ENCODE data around the gene HPCAL1. TPM values are rescaled to one million over a fixed set of nuclear protein-coding genes. Genes with fewer than 3 reads are reported as not detected.

The HPCAL1 gene
- total and polyA plus RNA-seq, 4 donors = 122 to 147 (median 136) TPM

DNA sequence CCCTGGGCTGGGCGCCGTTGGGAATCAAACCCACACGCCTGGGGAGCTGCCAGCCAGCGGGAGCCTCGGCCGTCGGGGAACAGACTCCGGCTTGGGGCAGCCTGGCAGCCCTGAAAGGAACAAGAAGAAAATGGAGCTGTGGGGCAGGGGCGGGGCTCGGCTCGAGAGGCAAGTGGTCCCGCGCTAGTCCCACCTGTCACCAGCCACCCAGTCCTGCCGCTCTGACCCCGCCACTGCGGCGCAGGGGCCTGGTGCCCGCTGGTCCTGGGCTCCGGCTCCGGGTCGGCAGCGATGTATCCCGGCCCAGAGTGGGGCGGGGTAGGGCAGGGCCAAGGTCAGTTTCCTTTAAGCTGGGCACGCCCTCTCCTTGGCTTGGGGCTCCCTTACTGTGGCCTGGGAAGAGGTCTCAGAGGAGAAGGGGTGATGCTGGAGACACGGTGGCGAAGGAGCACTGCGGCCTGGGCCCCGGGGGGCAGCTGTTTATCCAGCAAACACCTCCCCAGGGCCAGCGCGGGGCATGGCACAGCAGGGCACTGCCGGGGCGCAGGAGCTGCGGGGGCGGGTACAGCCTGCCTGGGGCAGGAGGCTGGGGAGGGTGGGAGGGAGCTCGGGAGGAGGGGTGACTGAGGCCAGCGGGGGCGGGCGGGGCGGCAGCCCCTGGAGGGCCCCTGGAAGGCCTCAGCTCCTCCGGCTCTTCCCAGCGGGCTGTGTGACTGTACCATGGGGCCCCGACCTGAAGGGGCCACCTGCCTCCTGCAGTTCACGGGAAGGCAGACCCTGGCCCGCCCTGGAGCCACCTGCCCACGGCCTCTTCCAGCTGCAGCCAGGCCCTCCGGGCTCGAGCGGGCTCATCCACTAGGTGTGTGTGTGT lies 129.8 kb downstream of the HPCAL1 start:
- peak in 1 of 3 donors; percentile 35 for DNase-seq
- no peak overlapping the region for H3K4me3 ChIP-seq
- TF ChIP-seq, protein P1, sequence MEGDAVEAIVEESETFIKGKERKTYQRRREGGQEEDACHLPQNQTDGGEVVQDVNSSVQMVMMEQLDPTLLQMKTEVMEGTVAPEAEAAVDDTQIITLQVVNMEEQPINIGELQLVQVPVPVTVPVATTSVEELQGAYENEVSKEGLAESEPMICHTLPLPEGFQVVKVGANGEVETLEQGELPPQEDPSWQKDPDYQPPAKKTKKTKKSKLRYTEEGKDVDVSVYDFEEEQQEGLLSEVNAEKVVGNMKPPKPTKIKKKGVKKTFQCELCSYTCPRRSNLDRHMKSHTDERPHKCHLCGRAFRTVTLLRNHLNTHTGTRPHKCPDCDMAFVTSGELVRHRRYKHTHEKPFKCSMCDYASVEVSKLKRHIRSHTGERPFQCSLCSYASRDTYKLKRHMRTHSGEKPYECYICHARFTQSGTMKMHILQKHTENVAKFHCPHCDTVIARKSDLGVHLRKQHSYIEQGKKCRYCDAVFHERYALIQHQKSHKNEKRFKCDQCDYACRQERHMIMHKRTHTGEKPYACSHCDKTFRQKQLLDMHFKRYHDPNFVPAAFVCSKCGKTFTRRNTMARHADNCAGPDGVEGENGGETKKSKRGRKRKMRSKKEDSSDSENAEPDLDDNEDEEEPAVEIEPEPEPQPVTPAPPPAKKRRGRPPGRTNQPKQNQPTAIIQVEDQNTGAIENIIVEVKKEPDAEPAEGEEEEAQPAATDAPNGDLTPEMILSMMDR (IDR thresholded peaks at IDR 0.05; ENCODE audit: control extremely low read depth, extremely low read depth) = no peak
- peak; percentile 73 for ATAC-seq (ENCODE audit: insufficient read depth, low FRiP score)
- H3K27me3 ChIP-seq (ENCODE audit: control insufficient read depth in 3 of 3, insufficient read depth in 3 of 3, low read length in 2 of 3) = peaks cover 0 to 11% (median 4%) of the 10 kb centered on the region in 3 donors
- peaks cover 0 to 5% (median 0%) of the 10 kb centered on the region in 4 donors for H3K36me3 ChIP-seq (ENCODE audit: control insufficient read depth in 4 of 4, insufficient read depth in 4 of 4, low read length in 4 of 4)
- WGBS, 2 donors = 17 to 23% methylated on average over 41 to 49 of the region's 49 CpGs
- peaks cover 0 to 14% (median 3%) of the 10 kb centered on the region in 5 donors for H3K4me1 ChIP-seq (ENCODE audit: control insufficient read depth in 5 of 5, insufficient read depth in 5 of 5, low read length in 5 of 5)
- no peaks in the 10 kb centered on the region for H3K9me3 ChIP-seq (ENCODE audit: control insufficient read depth in 4 of 4, insufficient read depth in 3 of 4, low read length in 3 of 4)
- no peak overlapping the region for H3K27ac ChIP-seq (ENCODE audit: low read depth in 1 of 2, low read length in 1 of 2)
- no peak overlapping the region for H3K9ac ChIP-seq (ENCODE audit: insufficient read depth in 1 of 2, low read length in 2 of 2)

DNA sequence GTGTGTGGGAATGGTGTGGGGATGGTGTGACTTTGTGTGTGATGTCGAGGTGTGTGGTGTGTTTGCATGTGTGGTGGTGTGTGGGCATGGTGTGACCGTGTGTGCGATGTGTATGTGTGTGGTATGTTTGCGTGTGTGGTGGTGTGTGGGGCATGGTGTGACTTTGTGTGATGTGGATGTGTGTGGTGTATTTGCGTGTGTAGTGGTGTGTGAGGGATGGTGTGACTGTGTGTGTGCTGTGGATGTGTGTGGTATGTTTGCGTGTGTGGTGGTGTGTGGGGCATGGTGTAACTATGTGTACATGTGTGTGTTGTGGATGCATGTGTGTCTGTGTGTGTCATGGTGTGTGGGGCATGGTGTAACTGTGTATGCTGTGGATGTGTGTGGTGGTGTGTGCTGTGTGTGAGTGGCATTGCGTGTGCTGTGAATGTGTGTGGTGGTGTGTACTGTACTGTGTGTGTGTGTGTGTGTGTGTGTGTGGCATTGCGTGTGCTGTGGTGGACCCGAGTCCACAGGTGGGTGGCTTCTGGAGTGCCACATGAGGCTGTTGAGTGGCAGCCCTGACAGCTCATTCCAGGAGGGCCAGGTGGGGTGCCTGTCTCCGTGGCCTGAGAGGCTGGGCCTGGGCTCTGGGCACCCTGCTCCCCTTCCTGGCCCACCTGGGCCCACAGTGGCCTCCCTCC lies 130.7 kb downstream of the HPCAL1 start:
- Histone ChIP-seq H3K4me1 (ENCODE audit: control insufficient read depth in 5 of 5, insufficient read depth in 5 of 5, low read length in 5 of 5) (peaks cover 0 to 8% (median 3%) of the 10 kb centered on the region in 5 donors), H3K27me3 (ENCODE audit: control insufficient read depth in 3 of 3, insufficient read depth in 3 of 3, low read length in 2 of 3) (peaks cover 0 to 11% (median 4%) of the 10 kb centered on the region in 3 donors), H3K36me3 (ENCODE audit: control insufficient read depth in 4 of 4, insufficient read depth in 4 of 4, low read length in 4 of 4) (peaks cover 0 to 1% (median 0%) of the 10 kb centered on the region in 4 donors), H3K27ac (ENCODE audit: low read depth in 1 of 2, low read length in 1 of 2) (no peak overlapping the region), H3K4me3 (no peak overlapping the region), H3K9ac (ENCODE audit: insufficient read depth in 1 of 2, low read length in 2 of 2) (no peak overlapping the region), H3K9me3 (ENCODE audit: control insufficient read depth in 4 of 4, insufficient read depth in 3 of 4, low read length in 3 of 4) (no peaks in the 10 kb centered on the region)
- WGBS, 2 donors = 96% methylated on average over 10 of the region's 10 CpGs
- DNase-seq = no peak
- TF ChIP-seq, protein P1 (IDR thresholded peaks at IDR 0.05; ENCODE audit: control extremely low read depth, extremely low read depth) = no peak
- ATAC-seq (ENCODE audit: insufficient read depth, low FRiP score) = no peak

DNA sequence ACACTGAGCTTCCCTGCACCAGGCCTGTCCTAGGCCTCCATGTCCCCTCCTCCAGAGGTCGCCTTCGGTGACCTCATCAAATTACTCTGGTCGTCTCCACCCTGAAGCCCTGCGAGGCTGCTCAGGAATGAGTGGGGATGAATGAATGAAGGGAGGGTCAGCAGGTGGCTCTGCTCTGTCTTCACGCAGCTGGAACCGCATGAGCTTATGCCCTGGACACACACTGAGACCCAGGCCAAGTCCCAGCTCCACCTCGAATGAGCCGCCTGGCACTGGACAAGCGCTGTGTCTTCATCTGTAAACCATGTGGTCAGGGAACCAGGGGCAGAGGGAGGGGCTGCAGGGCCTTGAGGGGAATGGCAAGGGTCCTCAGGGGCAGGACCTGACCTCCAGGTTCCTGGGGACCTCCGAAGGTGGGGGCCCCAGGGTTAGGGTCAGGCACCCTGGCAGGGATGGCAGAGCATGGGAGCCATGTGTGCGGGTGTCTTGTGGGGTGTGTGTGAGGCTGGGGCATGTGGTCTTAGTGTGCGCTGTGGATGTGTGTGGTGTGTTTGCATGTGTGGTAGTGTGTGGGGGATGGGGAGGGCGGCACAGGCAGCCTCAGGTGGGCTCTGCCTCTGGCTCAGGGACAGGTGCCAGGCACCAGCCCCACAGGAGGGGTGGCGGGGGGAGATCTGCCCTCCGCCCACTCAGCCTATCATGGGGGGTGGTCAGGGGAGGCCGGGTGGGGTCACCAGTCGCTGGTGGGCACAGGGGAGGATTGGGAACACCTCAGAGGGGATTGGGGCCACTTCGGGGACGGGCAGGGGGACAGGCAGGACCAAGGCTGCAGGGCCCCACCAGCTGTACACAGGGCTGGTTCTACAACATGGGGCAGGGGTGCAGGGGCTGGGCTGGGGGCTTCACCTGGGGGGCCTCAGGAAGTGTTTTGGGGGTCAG lies 131.5 kb downstream of the HPCAL1 start:
- Histone ChIP-seq H3K4me1 (ENCODE audit: control insufficient read depth in 5 of 5, insufficient read depth in 5 of 5, low read length in 5 of 5) (peaks cover 0 to 8% (median 3%) of the 10 kb centered on the region in 5 donors), H3K9ac (ENCODE audit: insufficient read depth in 1 of 2, low read length in 2 of 2) (no peak overlapping the region), H3K27ac (ENCODE audit: low read depth in 1 of 2, low read length in 1 of 2) (no peak overlapping the region), H3K4me3 (no peak overlapping the region), H3K9me3 (ENCODE audit: control insufficient read depth in 4 of 4, insufficient read depth in 3 of 4, low read length in 3 of 4) (no peaks in the 10 kb centered on the region), H3K27me3 (ENCODE audit: control insufficient read depth in 3 of 3, insufficient read depth in 3 of 3, low read length in 2 of 3) (peaks cover 0 to 11% (median 4%) of the 10 kb centered on the region in 3 donors), H3K36me3 (ENCODE audit: control insufficient read depth in 4 of 4, insufficient read depth in 4 of 4, low read length in 4 of 4) (peaks cover 0 to 4% (median 0%) of the 10 kb centered on the region in 4 donors)
- DNase-seq = no peak
- TF ChIP-seq, protein P1 (IDR thresholded peaks at IDR 0.05; ENCODE audit: control extremely low read depth, extremely low read depth) = no peak
- ATAC-seq (ENCODE audit: insufficient read depth, low FRiP score) = no peak
- WGBS, 2 donors = 80 to 86% methylated on average over 18 to 19 of the region's 19 CpGs
